GM19468 (cell line): ENCODE results near the gene GIMAP1.
"Not testable (repeated sequence)": the region's sequence is repeated elsewhere in the genome, so short reads cannot be mapped to it uniquely, and the experiment has no call there.

Experiments used
- ATAC-seq: cut with Tn5 transposase; IDR thresholded peaks from one replicate; pipeline ENCODE4 v1.9.1; 2021; ENCODE audit warnings: mild to moderate bottlenecking, moderate library complexity, moderate number of reproducible peaks; ENCODE audit not compliant: unreplicated experiment; ENCODE audit errors: extremely low read depth

The GIMAP1 gene

DNA sequence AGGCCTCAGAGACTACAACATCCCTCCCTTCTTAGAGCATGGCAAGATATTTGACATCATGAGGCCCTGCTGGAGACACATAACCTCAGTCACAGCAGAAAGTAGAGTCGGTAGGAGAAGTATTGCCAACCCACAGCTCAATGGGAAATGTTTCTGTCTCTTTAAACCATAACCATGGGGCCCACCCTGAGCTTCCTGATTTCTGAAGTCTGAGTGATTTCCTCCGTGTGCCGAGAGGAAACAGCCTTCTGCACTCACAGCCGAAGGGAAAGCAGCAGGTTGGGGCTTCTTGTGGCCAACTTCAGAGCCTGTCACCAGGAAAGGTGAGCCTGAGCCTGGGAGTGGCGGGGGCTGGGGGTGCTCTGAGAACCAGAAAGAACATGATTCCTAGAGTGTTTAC is at the start of gene GIMAP1:
Gene GIMAP1, plus strand, starts transcription at position 246 of the 400 bp plus-strand sequence. CDS start 2,435 bp downstream, outside the sequence.
- no peak for ATAC-seq

DNA sequence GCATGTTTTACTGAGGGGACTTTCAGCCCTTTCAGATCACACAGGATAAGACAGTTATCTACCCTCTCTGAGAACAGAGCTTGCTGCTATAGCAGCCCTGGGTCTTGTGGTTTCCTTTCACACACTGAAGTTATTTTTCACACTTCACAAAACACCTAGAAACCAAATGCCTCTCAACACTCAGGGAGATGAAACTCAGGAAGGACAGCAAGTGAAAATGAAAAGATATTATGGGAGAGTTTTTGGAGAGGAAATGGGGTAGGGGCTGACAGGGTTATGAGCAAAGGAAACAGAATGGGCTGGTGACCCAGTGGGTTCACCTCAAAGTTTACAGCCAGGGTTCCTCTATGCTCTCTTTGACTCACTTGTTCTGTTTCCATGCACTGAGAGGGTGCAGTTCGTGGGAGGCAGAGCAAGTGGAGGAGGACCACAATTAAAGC is 47.9 kb upstream of the GIMAP1 start:
- peak; percentile 22 for ATAC-seq

DNA sequence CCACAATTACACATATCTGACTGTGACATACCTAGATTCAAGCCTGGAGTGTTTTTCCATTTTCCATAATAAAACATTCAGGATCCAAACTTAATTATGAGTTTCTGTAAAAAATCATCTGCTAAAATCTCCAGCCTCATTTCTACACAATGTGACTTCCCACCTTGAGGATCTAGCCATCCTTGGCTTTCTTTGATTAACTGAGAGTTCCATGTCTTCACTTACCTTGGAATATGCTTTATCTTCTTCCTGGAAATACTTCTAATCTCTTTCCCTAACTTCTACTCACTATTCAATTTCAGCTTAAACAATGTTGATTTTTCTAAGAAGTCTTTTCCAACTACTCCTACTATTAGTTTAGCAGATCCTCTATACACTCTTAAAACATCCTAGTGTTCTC is 47.4 kb upstream of the GIMAP1 start:
- ATAC-seq: no peak

DNA sequence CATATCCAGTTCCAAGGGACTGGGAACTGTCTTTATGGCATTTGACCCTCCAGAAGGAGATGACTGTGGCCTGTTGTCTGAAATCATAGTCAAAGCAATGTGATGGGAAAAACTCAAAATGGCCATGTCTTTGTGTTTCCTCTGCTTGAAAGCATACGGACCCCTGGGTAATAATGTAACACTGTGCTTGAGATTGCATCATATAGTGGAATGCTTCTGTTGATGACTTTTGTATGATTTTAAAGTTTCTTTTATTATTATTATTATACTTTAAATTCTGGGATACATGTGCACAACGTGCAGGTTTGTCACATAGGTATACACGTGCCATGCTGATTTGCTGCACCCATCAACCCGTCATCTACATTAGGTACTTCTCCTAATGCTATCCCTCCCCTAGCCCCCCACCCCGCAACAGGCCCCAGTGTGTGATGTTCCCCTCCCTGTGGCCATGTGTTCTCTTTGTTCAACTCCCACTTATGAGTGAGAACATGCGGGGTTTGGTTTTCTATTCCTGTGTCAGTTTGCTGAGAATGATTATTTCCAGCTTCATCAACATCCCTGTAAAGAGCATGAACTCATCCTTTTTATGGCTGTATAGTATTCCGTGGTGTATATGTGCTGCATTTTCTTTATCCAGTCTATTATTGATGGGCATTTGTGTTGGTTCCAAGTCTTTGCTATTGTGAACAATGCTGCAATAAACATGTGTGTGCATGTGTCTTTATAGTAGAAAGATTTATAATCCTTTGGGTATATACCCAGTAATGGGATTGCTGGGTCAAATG is 44.4 kb upstream of the GIMAP1 start:
- ATAC-seq: not testable (repeated sequence)

DNA sequence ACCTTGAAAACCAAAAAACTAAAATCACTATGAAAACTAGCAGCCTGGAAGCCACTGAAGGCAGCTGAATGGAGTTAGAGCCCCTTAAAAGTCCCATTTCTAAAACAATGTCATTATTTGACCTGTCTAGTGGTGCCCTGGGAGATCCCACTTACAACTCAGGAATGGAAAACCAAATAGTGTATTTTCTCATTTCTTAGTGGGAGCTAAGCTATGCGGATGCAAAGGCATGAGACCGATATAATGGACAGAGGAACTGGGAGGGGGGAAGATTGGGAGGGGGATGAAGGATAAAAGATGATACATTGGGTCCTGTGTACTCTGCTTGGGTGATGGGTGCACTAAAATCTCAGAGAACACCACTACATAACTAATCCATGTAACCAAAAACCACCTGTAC is 40.7 kb upstream of the GIMAP1 start:
- ATAC-seq: no peak

DNA sequence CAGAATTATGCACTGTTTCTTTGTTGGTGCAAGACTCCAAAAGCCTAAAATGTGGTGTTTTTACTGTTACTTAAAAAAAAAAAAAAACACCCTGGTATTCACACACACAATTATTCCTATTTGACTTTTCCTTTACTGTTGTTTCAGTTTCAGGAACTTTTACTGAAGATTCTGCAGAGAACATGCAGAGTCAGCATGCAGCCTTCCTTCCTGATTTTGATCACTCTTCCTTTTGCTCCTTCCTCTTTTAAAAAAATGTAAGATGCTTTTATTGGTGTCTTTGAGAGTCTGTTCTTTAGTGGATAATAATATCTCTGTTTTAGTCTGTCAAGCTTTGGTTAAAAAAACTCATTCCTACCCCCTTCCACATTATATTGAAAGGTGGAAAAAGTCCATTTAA is 40.1 kb upstream of the GIMAP1 start:
- not testable (repeated sequence) for ATAC-seq

DNA sequence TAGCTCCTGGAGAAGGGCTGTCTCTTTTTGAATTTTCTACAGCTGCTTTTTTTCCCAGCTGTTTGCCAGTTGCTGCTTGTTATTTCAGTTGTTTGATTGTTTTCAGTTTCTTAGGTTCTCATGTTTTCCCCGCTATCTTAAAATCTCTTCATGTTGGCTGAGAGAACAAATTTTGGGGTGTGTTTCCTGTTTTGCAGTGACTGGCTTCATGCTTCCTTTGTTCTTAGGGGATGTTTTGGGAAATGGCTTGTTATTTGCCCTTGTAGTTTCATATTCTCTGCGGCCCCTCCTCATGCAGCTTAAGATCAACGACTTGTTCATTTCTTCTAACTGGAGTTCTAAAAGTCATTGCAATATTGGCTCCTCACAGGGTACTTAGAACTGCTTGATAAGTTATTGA is 39.6 kb upstream of the GIMAP1 start:
- not testable (repeated sequence) for ATAC-seq

DNA sequence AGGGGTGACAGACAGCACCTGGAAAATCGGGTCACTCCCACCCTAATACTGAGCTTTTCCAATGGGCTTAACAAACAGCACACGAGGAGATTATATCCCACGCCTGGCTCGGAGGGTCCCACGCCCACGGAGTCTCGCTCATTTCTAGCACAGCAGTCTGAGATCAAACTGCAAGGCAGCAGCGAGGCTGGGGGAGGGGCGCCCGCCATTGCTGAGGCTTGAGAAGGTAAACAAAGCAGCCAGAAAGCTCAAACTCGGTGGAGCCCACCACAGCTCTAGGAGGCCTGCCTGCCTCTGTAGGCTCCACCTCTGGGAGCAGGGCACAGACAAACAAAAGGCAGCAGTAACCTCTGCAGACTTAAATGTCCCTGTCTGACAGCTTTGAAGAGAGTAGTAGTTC is 37.8 kb upstream of the GIMAP1 start:
- not testable (repeated sequence) for ATAC-seq

DNA sequence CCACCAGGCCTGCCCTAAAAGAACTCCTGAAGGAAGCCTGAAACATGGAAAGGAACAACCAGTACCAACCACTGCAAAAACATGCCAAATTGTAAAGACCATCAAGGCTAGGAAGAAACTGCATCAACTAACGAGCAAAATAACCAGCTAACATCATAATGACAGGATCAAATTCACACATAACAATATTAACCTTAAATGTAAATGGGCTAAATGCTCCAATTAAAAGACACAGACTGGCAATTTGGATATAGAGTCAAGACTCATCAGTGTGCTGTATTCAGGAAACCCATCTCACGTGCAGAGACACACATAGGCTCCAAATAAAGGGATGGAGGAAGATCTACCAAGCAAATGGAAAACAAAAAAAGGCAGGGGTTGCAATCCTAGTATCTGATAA is 36.0 kb upstream of the GIMAP1 start:
- not testable (repeated sequence) for ATAC-seq

DNA sequence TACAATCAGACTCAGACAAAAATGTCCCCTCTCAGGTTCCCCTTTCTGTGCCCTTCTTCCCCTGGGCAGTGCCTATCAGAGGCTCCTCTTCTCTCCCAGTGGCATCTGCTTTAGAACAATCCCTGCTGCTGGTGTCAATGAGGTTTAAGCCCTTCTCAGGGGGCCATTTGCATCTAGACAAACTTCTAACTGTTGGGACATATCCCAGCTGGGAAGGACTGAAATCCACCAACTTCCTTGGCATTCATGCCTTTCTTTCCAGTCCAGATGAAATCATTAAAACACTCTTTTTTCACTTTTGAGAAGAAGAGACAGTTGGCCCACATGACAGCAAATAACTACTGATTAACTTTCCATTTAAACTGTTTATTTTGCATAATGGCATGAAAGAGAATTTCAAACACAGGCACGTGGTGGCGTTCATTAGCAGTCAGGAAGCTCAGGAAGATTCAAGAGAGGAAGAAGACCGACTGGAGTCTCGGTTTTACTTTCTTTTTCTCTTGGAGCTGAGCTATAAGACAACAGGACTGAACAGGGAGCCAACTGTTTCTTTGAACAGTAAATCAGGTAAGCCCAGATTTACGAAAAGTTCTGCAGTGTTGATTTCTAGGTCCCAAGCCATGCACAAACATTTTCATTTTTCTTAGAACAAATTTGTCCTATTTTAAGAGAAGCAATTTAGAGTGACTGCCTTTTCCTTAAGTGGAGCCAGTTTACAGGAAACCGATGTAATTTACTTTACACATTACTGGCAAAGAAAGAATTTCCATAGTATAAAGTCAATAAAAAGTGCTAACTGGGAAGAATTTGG is 31.0 kb upstream of the GIMAP1 start, which contains the start of gene GIMAP2:
Gene GIMAP2, plus strand, starts transcription at position 488 of the 811 bp plus-strand sequence. CDS start 1,354 bp downstream, outside the sequence.
- peak; percentile 97 for ATAC-seq

DNA sequence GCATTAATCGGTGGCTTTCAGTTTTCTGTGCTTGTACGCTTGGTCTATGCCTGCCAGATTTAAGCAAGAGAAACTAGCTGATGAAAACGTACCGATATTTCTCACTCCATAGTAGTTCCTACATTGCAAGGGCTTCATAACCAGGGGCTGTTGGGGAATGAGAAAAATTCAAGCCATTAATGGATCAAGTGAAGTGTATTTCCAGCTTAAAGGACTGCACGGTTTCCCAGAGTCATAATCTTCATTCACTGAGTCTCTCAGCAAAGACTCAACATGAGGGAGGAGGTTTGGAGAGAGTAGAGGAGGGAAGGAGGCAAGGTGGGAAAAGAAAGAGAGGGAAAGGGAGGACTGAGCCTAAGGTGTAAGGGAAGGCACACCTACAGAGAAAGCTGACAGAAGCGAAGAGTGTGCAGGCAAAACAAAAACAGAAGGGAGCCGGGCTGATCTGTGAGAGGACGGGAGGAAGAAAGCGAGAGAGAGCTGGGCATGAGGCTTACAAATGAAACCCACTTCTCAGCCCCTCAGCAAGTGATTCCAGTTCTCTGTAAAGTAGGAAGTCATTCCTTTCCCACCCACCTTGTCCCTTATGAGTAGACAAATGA is 30.3 kb upstream of the GIMAP1 start:
- ATAC-seq: no peak

DNA sequence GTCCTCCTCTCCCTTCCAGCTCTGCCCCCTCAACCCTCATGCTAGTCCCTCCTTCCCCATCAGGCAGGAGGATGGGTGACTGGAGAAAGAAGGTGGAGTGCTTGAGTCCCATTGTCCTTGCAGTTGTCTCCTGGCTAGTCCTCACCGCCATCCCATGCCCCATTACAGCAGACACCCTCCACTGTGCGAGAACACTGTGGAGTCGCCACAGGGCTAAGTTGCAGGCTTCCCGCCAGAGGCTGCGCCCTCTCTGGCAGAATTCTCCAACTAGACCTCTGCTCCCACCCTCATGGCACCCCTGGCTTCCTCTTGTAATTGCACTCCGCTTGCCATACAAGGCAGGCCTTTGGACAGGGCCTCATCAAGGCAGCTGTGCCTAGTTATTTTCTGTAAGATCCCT is 27.8 kb upstream of the GIMAP1 start:
- ATAC-seq: no peak

DNA sequence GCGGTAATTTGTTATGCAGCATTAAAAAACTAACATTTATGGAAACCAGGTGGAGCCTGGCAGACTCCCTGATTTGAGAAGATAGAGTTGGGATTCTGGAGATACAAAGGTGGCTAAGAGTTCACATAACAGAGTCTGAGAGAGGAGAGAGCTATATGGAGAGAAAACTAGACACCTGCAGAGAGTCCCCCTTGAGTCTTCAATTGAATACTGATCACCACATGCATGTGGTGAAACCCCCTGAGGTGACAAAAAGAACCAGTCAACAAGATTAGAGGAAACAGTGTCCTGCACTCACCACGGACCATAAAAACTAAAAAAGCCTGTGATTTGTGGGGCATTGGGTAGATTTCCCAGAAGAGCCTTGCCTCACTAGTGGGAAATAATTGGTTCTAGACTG is 20.8 kb upstream of the GIMAP1 start:
- no peak for ATAC-seq

DNA sequence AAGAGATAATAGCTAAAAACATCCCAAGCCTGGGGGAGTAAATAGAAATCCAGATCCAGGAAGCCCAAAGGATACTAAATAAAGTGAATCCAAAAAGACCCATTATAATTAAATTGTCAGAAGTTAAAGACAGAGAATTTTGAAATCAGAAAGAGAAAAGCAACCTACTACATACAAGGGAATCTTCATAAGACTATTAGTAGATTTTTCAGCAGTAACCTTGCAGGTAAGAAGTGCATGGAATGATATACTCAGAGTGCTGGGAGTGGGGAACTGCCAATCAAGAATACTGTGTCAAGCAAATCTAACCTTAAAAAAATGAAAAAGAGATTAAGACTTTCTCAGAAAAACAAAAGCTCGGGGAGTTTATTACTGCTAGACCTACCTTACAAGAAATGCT is 13.2 kb upstream of the GIMAP1 start:
- ATAC-seq: no peak

DNA sequence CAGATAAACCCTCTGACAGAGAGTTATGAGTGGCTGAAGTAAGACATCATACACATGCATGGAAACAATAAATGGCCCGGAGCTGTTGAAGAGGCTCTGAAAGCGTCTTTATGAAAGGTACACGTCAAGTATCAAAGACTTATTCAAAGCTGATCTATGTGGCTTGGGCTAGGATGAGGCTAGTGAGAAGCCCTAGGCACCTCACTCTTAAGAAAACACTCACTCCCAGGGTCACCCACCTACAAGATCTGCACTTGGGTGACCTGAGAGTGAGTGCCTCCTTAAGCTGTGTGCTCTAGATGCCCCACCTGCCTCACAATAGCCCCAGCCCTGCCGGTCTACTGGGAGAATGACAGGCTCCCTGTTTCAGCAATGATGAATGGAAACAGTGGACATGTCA is 1.1 kb upstream of the GIMAP1 start:
- no peak for ATAC-seq

DNA sequence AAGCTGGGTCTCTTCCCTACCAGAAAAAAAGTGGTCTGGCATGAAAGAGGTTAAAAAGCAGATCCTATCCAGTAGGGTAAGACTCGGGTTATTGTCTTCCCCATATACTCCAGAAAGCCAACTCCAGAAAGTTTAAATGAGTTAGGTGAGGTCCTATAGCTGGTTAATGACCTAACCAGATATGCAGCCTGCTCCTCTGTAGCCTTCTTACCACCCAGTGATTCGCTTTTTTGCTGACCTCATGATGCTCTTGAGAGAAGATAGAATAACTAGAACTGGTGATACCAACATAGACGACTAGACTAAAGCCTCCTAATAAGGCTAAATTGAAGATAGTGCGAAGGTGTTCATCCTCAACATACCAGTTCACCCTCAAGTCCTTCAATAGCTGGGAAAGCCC is 675 bp upstream of the GIMAP1 start:
- no peak for ATAC-seq

DNA sequence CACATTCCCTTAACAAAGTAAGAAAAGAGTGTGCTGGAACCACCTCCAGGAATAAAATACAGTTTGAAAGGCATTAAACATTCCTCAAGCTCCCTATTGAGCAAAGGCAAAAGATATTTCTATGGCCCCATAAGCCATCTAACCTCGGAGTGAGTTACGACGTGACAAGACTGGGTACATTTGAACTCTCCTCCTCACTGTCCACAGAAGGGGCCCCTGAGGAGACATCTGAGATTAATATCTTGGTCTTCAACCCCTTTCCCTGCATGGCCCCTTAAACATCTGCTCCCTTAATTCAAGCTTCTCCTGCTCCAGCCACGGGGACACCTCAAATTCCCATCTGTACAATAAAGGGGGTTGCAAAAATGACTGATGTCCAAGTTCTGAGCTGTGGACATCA is 526 bp downstream of the GIMAP1 start:
- ATAC-seq: no peak

DNA sequence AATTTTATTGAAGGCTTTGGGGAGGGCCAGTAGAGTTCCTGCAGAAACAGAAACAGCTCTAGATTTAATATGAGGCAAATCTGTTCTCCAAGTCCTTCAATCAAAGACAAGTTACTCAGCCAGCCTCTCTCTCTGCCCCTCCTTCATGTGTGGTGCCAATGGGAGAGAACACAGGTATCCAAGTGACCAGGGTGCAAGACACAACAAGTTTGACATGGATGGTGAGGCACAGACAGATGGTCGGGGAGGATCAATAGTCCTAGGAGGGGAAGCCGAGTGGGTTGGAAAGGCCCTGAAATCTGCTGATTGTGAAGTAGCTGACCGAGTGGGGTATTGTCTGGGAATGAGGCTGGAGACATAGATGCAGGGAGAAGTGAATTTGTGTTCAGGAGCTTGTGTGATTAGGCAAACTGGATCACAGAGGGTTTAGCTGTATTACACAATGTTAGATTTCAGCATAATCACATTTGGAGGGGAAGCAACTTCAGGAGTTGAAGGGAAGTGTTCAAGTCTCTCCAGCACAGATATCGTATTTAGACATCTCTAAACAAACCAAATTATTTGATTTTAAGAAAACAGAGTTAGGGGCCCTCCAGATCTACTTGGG is 1.5 kb downstream of the GIMAP1 start:
- no peak for ATAC-seq

DNA sequence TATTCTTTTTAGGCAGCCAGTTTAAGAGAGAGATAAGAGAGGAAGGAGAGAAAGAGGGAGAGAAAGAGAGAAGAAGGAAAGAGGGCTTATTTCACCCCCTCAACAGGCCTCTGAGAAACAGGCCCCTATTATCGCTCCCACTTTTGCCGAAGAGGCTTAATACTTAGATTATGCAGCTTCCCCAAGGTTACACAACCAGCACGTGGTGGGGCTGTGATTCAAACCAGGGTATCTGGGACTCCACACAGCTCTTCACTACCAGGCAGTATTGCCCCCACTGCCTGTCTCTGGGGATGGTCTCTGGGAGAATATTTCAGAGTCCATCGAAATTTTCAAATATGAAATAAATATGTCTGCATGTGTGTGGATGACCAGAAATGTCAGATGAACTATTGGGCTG is 3.0 kb downstream of the GIMAP1 start:
- ATAC-seq: no peak
